Fibroblast of mammary gland (primary cell): ENCODE results near the gene LRRC23.

Source experiments
- DNase-seq: peaks from one replicate; pipeline ENCODE4 v3.0.0-alpha.2; 2010; ENCODE audit warnings: low read depth
- H3K4me3 ChIP-seq: 2 replicates; pipeline ENCODE4 v1.5.1; 2011; ENCODE audit warnings: low read depth, mild to moderate bottlenecking, low read length, moderate library complexity; ENCODE audit not compliant: control insufficient read depth
- TF ChIP-seq, protein P1 (sequence below): conservative IDR thresholded peaks from 2 replicates; pipeline ENCODE4 v1.5.1; 2011; ENCODE audit warnings: low read depth, low read length, inconsistent platforms; ENCODE audit not compliant: control insufficient read depth, insufficient read depth

Gene LRRC23

DNA sequence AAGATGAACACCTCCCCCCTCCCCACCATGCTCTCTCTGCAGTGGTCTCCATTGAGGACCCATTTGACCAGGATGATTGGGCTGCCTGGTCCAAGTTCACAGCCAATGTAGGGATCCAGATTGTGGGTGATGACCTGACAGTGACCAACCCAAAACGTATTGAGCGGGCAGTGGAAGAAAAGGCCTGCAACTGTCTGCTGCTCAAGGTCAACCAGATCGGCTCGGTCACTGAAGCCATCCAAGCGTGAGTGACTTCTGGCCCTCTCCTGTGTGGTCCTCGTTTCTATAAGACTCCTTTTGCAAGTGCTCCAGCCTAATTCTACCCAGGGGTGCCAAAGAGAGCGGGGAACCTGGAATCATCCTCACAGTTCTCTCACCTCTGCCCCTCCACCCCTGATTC lies 16.9 kb downstream of the LRRC23 start:
- TF ChIP-seq, protein P1, sequence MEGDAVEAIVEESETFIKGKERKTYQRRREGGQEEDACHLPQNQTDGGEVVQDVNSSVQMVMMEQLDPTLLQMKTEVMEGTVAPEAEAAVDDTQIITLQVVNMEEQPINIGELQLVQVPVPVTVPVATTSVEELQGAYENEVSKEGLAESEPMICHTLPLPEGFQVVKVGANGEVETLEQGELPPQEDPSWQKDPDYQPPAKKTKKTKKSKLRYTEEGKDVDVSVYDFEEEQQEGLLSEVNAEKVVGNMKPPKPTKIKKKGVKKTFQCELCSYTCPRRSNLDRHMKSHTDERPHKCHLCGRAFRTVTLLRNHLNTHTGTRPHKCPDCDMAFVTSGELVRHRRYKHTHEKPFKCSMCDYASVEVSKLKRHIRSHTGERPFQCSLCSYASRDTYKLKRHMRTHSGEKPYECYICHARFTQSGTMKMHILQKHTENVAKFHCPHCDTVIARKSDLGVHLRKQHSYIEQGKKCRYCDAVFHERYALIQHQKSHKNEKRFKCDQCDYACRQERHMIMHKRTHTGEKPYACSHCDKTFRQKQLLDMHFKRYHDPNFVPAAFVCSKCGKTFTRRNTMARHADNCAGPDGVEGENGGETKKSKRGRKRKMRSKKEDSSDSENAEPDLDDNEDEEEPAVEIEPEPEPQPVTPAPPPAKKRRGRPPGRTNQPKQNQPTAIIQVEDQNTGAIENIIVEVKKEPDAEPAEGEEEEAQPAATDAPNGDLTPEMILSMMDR, result no peak
- no peak overlapping the region for H3K4me3 ChIP-seq
- DNase-seq, result no peak

DNA sequence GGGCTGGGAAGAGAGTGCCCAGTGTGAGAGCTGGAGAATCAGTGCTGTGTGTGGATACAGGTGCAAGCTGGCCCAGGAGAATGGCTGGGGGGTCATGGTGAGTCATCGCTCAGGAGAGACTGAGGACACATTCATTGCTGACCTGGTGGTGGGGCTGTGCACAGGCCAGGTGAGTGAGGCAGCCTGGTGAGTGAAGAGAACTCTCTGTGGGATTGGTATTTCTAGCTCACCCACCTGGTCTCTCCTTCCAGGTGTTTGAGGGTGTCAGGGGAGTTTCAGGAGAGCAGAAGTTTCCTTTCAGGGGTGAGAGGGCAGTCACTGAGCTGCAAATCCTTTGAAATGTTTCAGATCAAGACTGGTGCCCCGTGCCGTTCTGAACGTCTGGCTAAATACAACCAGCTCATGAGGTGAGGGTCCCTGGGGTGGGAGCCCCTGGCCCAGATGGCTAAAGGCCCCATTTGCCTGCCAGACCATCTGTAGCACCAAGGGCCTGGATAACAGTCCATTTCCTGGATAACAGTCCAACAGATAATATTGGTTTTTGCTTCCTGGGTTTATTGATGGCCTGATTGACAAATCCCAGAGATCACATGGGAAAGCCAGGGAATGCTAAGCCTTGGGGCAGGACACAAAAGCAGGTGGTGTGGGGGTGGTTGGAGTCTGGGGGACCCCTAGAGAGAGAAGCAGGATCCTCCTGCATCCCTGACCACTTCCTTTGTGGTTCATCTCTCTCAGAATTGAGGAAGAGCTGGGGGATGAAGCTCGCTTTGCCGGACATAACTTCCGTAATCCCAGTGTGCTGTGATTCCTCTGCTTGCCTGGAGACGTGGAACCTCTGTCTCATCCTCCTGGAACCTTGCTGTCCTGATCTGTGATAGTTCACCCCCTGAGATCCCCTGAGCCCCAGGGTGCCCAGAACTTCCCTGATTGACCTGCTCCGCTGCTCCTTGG lies 17.6 kb downstream of the LRRC23 start:
- no peak for DNase-seq
- H3K4me3 ChIP-seq, result no peak overlapping the region
- TF ChIP-seq, protein P1, result no peak

DNA sequence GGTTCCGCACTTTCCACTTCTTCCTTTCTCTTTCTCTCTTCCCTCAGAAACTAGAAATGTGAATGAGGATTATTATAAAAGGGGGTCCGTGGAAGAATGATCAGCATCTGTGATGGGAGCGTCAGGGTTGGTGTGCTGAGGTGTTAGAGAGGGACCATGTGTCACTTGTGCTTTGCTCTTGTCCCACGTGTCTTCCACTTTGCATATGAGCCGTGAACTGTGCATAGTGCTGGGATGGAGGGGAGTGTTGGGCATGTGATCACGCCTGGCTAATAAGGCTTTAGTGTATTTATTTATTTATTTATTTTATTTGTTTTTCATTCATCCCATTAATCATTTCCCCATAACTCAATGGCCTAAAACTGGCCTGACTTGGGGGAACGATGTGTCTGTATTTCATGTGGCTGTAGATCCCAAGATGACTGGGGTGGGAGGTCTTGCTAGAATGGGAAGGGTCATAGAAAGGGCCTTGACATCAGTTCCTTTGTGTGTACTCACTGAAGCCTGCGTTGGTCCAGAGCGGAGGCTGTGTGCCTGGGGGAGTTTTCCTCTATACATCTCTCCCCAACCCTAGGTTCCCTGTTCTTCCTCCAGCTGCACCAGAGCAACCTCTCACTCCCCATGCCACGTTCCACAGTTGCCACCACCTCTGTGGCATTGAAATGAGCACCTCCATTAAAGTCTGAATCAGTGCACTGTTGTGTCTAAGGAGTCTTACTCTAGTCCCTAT lies 18.5 kb downstream of the LRRC23 start:
- TF ChIP-seq, protein P1, result no peak
- H3K4me3 ChIP-seq, result no peak overlapping the region

DNA sequence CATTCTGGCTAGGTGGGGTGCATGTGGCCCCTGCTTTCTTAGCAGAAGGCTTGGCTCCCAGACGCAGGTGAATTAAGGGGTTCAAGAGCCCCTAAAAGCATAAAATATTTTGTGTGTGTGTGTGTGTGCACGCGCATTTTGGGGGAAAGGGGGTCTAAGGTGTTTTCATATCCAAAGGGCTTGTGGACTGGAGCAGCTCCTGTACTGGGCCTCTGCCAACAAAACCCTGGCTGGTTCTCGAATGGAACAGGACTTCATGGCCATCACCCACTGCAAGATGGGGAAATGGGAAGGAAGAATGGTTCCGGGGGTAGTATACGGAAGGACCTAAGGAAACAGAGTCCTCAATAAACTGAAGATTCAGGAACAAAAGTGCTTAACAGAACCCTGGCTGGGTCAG lies 19.2 kb downstream of the LRRC23 start:
- TF ChIP-seq, protein P1, result no peak
- no peak overlapping the region for H3K4me3 ChIP-seq
- DNase-seq, result no peak

More for the DNA sequence above, 18.5 kb downstream of the LRRC23 start:
- no peak for DNase-seq

DNA sequence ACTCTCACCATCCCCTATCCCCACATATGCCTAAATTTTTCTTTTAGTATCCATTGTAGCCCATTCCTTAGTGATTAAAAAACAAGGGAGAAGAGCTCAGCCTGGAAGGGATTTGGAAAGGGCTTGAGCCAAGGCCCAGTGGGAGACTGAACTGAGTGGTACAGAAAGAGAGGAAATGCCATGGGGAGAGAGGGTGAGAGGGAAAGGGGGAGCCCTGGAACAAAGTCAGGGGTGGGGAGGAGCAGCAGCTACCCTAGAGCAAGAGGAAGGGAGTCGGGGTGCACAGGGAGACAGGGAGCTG lies 20.6 kb downstream of the LRRC23 start:
- no peak overlapping the region for H3K4me3 ChIP-seq
- DNase-seq, result no peak
- TF ChIP-seq, protein P1, result no peak

DNA sequence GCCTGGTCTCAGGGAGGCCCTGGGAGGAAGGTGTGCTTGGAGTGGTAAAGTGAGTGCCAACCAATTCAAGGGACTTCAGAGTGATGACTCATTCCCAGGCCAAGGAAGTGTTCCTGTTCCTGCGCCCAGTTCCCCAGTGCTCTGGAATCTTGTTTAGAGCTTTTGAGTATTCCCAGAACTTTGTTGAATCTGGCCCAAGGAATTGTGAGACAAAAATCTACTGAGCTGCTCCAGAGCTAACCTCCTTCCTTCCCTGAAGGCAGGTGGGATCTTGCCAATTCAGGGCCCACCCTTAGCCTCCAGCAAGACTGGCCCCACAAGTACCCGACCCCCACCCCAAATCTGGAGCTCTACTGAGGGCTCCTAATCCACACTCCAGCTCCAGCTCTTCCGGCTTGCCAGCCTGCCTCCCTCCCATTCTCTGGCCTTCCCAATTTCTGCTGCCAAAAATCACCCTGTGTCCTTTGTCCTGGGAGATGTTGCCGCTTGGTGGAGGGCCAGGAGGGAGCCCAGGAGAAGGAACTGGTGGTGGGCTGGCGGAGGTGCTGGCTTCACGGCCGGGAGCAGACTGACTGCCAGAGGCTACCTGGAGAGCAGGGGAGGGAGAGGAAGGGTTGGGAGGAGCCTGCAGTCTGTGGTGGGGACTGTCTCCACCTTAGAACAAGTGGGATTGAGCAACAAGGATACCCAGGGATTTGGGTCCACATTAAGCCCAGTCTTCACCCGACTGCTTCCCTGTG lies 21.1 kb downstream of the LRRC23 start:
- peak overlapping the region; percentile 60 for H3K4me3 ChIP-seq
- DNase-seq, result peak; percentile 90
- TF ChIP-seq, protein P1, result no peak
